ENCODE results near the gene PYDC1. TPM values are rescaled to one million over a fixed set of nuclear protein-coding genes. Genes with fewer than 3 reads are reported as not detected.

The PYDC1 gene
- total RNA-seq, 2 donors from 2014 or later, result not detected

GRCh38 chr16:31206776-31207175 is 10.2 kb downstream of the PYDC1 start:
- H3K4me1 ChIP-seq, result peaks cover 0 to 11% of the 10 kb centered on the region in 2 donors
- H3K9me3 ChIP-seq, result no peaks in the 10 kb centered on the region
- no peak for DNase-seq (ENCODE audit: low spot score)
- H3K27me3 ChIP-seq, result no peaks in the 10 kb centered on the region
- H3K4me3 ChIP-seq, result no peak overlapping the region
- no peak for TF ChIP-seq CTCF (IDR thresholded peaks at IDR 0.05)
- H3K36me3 ChIP-seq, result no peaks in the 10 kb centered on the region
- H3K27ac ChIP-seq, result no peak overlapping the region

DNA sequence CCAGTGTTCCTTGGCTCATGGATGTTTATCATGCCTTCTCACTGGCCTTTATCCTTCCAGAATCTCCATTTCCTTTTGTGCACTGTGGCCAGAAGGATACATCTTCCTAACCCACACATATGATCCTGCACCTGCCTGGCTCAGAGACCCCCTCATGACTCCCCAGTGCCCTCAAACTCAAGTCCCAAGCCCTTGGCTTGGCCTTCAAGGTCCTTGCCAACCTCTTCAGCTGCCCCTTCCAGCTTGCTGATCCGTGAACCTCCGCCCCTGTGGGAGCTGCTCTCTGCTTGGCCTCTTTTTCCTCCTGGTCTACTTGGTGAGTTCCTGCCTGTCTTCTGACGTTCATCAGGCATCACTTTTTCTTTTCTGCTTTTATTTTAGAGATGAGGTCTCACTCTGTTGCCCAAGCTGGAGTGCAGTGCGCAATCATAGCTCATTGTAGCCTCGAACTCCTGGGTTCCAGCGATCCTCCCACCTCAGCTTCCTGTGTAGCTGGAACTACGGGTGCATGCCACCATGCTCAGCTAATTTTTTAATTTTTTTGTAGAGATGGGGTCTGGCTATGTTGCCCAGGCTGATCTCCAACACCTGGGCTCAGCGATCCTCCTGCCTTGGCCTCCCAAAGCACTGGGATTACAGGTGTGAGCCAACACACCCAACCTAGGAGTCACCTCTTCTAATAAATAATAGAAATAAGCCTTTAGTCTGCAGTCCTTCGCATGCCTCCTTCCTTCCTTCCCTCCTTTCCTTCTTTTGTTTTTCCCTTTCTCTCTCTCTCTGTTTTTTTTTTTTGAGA is 11.9 kb downstream of the PYDC1 start:
- DNase-seq (ENCODE audit: low spot score), result no peak
- Histone ChIP-seq H3K36me3 (no peaks in the 10 kb centered on the region), H3K9me3 (no peaks in the 10 kb centered on the region), H3K4me1 (peaks cover 0 to 19% of the 10 kb centered on the region in 2 donors), H3K27me3 (no peaks in the 10 kb centered on the region), H3K27ac (no peak overlapping the region), H3K4me3 (no peak overlapping the region)
- TF ChIP-seq CTCF (IDR thresholded peaks at IDR 0.05), result no peak

DNA sequence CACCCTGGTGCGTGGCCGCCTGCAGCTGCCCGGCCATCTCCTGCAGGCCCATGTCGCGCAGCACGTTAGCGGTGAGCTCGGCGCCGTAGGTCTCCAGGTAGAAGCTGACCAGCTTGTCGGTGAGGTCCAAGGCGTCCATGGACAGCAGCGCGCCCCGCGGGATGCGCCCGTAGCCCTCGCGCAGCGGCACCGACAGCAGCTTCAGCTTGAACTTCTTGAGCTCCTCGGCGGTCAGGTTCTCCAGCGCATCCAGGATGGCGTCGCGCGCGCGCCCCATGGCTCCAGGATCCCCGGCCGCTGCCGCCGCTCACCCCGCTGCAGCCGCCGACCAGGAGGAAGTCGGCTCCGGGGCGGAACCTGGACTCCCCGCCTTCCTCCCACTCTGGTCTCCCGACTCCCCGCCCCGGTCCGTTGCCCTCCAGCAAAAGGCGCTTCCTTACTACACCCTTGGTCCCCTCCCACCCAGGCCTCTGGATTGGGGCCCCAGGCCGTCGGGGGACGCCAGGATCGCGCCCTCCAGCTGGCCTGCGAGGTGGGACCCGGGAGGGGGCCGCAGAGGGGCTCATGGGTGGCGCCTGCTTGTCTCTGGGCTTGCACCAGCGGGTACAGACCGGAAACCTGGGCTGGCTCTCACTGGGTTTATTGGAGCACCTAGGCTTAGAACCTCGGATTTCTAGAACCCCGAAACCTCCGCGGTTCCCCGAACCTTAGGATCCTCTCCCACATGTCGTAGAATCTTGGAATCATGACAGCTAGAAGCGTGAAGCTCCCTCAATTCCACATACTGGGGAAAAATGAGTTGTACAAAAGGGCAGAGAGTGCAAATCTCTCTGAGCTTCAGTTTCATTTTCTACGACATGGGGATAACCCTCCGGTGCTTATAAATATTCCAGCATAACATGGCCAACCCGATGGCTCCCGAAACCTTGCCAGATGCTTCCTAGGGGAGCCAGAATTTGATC is 14.2 kb downstream of the PYDC1 start, which contains the start of gene PYCARD:
TSS of gene PYCARD (minus strand) at position 347 of the 962 bp plus-strand sequence. CDS start at position 277, 70 bp downstream.
- no peak for TF ChIP-seq CTCF (IDR thresholded peaks at IDR 0.05)
- peak within 1 kb of the TSS; percentile 45 to 71 for H3K4me3 ChIP-seq
- H3K4me1 ChIP-seq, result peaks cover 0 to 23% of the 10 kb centered on the region in 2 donors
- H3K36me3 ChIP-seq, result no peaks in the 10 kb centered on the region
- peak within 1 kb of the TSS; percentile 42 to 62 for H3K27ac ChIP-seq
- H3K9me3 ChIP-seq, result no peaks in the 10 kb centered on the region
- no peaks in the 10 kb centered on the region for H3K27me3 ChIP-seq
- DNase-seq (ENCODE audit: low spot score), result no peak

DNA sequence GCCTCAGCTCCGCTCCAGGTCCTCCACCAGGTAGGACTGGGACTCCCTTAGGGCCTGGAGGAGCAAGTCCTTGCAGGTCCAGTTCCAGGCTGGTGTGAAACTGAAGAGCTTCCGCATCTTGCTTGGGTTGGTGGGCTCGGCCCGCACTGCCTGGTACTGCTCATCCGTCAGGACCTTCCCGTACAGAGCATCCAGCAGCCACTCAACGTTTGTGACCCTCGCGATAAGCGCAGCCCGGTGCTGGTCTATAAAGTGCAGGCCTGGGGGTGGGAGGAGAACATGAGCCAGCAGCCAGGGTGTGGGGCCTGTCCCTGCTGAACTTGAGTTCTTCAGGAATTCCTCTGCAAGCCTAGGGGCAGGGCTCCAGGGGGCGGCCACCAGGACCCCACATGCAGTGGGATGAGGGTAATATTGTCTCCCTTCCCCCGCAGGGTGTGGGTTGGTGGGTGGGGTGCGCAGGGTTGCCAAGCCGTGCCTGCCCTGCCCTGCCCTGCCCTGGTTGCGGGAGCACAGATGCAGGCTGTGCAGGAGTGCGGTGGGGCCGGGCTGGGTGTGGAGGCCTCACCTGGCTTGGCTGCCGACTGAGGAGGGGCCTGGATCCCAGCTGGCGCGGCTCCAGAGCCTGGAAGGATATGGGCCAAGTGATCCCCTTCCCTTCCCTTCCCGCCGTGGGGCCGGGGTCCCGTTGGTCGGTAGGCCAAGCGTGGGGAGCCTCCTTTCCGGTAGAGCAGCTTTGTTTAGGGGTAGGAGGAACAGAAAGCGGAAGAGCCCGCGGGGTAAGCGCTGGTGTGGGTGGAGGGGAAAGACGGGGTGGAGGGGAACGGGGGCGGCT is 15.1 kb downstream of the PYDC1 start:
- no peak for TF ChIP-seq CTCF (IDR thresholded peaks at IDR 0.05)
- no peaks in the 10 kb centered on the region for H3K27me3 ChIP-seq
- DNase-seq (ENCODE audit: low spot score), result no peak
- no peaks in the 10 kb centered on the region for H3K36me3 ChIP-seq
- no peaks in the 10 kb centered on the region for H3K9me3 ChIP-seq
- peak overlapping the region in 1 of 2 donors; percentile 62 for H3K27ac ChIP-seq
- peaks cover 0 to 23% of the 10 kb centered on the region in 2 donors for H3K4me1 ChIP-seq
- peak overlapping the region; percentile 45 to 71 for H3K4me3 ChIP-seq
